Measurements from ENCODE around the gene DGKK.

Gene DGKK

GRCh38 chrX:50456712-50457484 is 13.7 kb downstream of the DGKK start:
- in situ Hi-C loops (cut with MboI; ENCODE audit: low sequenced_read_pairs, unreplicated experiment): no loop called here
- TF ChIP-seq CTCF (IDR thresholded peaks at IDR 0.05; ENCODE audit: borderline replicate concordance, control extremely low read depth, extremely low read depth, insufficient read depth, missing control alignments): no peak
- DNase-seq (ENCODE audit: low spot score): no peak

GRCh38 chrX:50452782-50453181 is 17.8 kb downstream of the DGKK start:
- DNase-seq (ENCODE audit: low spot score): no peak
- in situ Hi-C loops (cut with MboI; ENCODE audit: low sequenced_read_pairs, unreplicated experiment): no loop called here
- TF ChIP-seq CTCF (IDR thresholded peaks at IDR 0.05; ENCODE audit: borderline replicate concordance, control extremely low read depth, extremely low read depth, insufficient read depth, missing control alignments): no peak

GRCh38 chrX:50450324-50450723 is 20.3 kb downstream of the DGKK start:
- DNase-seq (ENCODE audit: low spot score): no peak
- TF ChIP-seq CTCF (IDR thresholded peaks at IDR 0.05; ENCODE audit: borderline replicate concordance, control extremely low read depth, extremely low read depth, insufficient read depth, missing control alignments): no peak
- in situ Hi-C loops (cut with MboI; ENCODE audit: low sequenced_read_pairs, unreplicated experiment): no loop called here

DNA sequence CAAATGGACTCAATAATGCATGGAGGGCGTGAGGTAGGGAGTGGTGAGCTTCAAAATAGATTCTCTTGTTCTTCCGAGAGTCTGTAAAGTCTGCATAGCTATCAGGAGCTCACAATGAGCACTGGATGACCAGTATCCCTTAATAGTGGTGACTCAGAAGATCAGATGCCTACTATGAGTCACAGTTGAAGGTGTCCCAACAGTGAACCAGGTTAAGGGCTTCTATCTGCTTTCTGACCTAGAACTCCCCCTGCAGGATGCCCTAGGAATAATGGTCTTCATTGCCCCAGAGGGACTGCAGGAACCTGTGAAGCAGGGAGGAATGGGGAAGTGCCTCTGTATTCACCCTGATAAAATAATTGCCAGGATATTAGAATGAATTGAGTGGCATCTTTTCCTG is 22.1 kb downstream of the DGKK start:
- TF ChIP-seq CTCF (IDR thresholded peaks at IDR 0.05; ENCODE audit: borderline replicate concordance, control extremely low read depth, extremely low read depth, insufficient read depth, missing control alignments): no peak
- in situ Hi-C loops (cut with MboI; ENCODE audit: low sequenced_read_pairs, unreplicated experiment): no loop called here
- no peak for DNase-seq (ENCODE audit: low spot score)

DNA sequence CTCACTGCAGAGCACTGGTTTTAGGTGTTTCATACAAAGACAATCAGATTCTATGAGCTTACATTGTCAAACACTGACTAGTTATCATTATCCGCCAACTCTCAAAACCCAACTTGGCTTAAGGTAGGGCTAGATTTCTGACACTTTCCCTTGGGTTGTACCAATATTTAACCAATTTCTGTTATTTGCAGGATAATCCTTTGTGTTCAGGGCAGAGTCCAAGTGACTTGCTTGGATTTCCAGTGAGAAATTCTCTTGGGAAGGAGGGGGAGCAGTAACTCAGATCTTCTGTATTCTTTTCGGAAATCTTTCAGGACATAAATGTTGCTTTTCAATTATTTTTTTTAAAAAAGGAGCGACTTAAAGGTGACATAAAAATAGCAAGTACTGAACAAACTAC is 23.1 kb downstream of the DGKK start:
- in situ Hi-C loops (cut with MboI; ENCODE audit: low sequenced_read_pairs, unreplicated experiment): no loop called here
- TF ChIP-seq CTCF (IDR thresholded peaks at IDR 0.05; ENCODE audit: borderline replicate concordance, control extremely low read depth, extremely low read depth, insufficient read depth, missing control alignments): no peak

DNA sequence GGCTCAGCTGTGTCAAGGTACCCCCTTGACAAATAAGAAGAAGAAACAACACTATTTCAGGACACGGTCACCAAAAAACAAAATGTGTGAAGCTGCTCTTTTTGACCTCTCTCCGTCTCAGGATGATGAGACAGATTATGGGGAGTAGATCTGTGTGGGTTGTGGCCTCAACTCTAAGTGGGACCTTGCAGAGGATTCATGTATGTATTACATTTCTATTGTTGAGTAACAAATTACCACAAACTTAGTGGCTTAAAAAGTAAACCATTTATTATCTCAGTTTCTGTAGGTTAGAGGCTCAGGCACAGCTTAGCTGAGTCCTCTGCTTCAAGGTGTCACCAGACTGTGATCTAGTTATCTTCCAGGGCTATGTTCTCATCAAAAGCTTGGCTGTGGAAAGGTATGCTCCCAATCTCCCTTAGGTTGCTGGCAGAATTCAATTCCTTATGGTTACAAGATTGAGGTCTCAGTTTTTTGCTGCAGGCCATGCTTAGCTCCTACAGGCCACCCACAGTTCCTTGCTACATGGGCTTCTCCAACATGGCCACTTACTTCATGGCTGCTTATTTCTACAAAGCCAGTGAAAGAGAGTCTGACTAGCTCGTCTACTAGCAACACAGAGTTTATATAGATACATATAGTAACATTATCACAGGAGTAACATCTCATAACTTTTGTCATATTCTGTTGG is 28.1 kb downstream of the DGKK start:
- in situ Hi-C loops (cut with MboI; ENCODE audit: low sequenced_read_pairs, unreplicated experiment): no loop called here
- TF ChIP-seq CTCF (IDR thresholded peaks at IDR 0.05; ENCODE audit: borderline replicate concordance, control extremely low read depth, extremely low read depth, insufficient read depth, missing control alignments): no peak
- DNase-seq (ENCODE audit: low spot score): no peak

More for the DNA sequence above, 23.1 kb downstream of the DGKK start:
- DNase-seq (ENCODE audit: low spot score): no peak

Data from GM13976 (cell line).